Neural crest cell (in vitro differentiated cells): Measurements from ENCODE around the gene TPX2. TPM values are rescaled to one million over a fixed set of nuclear protein-coding genes. Genes with fewer than 3 reads are reported as not detected.

Source experiments
- DNase-seq: peaks from one replicate; pipeline ENCODE4 v3.0.0; 2021; ENCODE audit warnings: low read depth, mixed read lengths, low spot score
- H3K27ac Mint-ChIP-seq: one replicate; pipeline ENCODE4 v1.8.0; 2021; ENCODE audit warnings: mild to moderate bottlenecking, mixed read lengths; ENCODE audit not compliant: unreplicated experiment
- H3K27me3 Mint-ChIP-seq: 2 replicates; pipeline ENCODE4 v1.8.0; 2021; ENCODE audit warnings: low read depth, mild to moderate bottlenecking, mixed read lengths
- H3K36me3 Mint-ChIP-seq: 2 replicates; pipeline ENCODE4 v1.8.0; 2021; ENCODE audit warnings: low read depth, mild to moderate bottlenecking, mixed read lengths
- H3K4me1 Mint-ChIP-seq: 2 replicates; pipeline ENCODE4 v1.8.0; 2021; ENCODE audit warnings: mixed read lengths
- H3K4me3 Mint-ChIP-seq: one replicate; pipeline ENCODE4 v1.8.0; 2021; ENCODE audit warnings: mild to moderate bottlenecking, mixed read lengths
- H3K9me3 Mint-ChIP-seq: 2 replicates; pipeline ENCODE4 v1.8.0; 2021; ENCODE audit warnings: mixed read lengths
- CTCF ChIP-seq: fragments of 200-600 bp; sonication (generic); conservative IDR thresholded peaks from 2 replicates; pipeline ENCODE4 v1.5.0; 2021; ENCODE audit warnings: antibody characterized with exemption, mild to moderate bottlenecking
- total RNA-seq: library from RNA; stranded (reverse); gene quantifications from 2 replicates; pipeline ENCODE4 v1.2.1, GENCODE V29; 2021

TPX2 gene
- total RNA-seq, 1 donor from 2014 or later: 208 TPM

GRCh38 chr20:31693987-31694661, 45.0 kb upstream of the TPX2 start:
- no peak overlapping the region for H3K4me3 Mint-ChIP-seq
- H3K36me3 Mint-ChIP-seq: peaks cover 3% of the 10 kb centered on the region
- no peak overlapping the region for H3K27ac Mint-ChIP-seq
- H3K4me1 Mint-ChIP-seq: peaks cover 8% of the 10 kb centered on the region
- TF ChIP-seq CTCF: no peak
- H3K9me3 Mint-ChIP-seq: no peaks in the 10 kb centered on the region
- H3K27me3 Mint-ChIP-seq: no peaks in the 10 kb centered on the region
- DNase-seq: no peak

DNA sequence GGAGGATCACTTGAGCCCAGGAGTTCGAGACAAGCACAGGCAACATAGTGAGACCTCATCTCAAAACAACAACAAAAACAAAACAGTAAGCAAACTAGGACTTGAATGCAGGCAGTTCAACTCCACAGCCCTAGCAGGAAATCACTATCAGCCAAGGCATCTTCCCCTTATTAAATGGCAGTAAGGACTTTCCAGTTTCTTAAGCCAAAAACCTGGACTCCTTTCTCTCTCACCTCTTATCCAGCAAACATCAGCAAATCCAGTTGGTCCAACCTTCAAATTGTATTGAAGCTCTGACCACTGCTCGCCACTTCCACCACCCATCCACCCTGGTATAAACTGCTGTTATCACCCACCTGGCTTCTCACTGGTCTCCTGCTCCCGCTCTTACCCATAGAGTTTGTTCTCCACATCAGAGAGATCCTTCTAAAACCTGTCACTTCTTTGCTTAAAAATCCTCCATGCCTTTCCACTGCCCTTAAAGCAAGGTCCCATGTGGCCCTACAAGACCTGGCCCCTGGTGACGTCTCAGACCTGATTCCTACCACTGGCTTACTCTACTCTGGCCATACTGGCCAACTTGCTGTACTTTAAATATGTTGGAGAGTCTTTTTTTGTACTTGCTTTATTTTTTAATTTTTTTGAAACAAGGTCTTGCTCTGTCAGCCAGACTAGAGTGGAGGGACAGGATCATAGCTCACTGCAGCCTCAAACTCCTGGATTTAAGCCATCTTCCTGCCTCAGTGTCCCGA, 44.1 kb upstream of the TPX2 start:
- Mint-ChIP-seq H3K9me3 (no peaks in the 10 kb centered on the region), H3K36me3 (peaks cover 3% of the 10 kb centered on the region), H3K27me3 (no peaks in the 10 kb centered on the region), H3K4me3 (no peak overlapping the region), H3K27ac (no peak overlapping the region), H3K4me1 (peaks cover 8% of the 10 kb centered on the region)
- no peak for TF ChIP-seq CTCF
- DNase-seq: no peak

- Mint-ChIP-seq H3K9me3 (no peaks in the 10 kb centered on the region), H3K4me3 (no peak overlapping the region), H3K36me3 (no peaks in the 10 kb centered on the region), H3K27me3 (no peaks in the 10 kb centered on the region), H3K4me1 (peaks cover 8% of the 10 kb centered on the region), H3K27ac (peak overlapping the region; percentile 37)
- no peak for DNase-seq
- TF ChIP-seq CTCF: no peak
Observed at GRCh38 chr20:31695849-31696804, 43.0 kb upstream of the TPX2 start.

DNA sequence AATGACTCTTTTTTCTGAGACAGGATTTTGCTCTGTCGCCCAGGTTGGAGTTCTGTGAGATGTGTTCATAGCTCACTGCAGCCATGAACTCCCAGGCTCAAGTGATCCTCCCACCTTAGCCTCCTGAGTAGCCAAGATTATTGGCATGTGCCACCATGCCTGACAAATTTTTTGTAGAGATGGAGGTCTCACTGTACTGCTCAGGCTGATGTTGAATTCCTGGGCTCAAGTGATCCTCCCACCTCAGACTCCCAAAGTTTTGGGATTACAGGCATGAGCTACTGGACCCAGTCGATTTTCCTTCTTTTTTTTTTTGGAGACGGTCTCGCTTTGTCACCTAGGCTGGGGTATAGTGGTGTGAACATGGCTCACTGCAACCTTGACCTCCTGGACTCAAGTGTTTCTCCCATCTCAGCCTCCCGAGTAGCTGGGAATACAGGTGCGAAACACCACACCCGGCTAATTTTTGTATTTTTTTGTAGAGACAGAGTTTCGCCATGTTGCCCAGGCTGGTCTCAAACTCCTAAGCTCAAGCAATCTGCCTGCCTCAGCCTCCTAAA, 40.8 kb upstream of the TPX2 start:
- Mint-ChIP-seq H3K4me1 (no peaks in the 10 kb centered on the region), H3K27ac (peak overlapping the region; percentile 30), H3K4me3 (no peak overlapping the region), H3K27me3 (no peaks in the 10 kb centered on the region), H3K9me3 (no peaks in the 10 kb centered on the region), H3K36me3 (peaks cover 6% of the 10 kb centered on the region)
- no peak for TF ChIP-seq CTCF
- no peak for DNase-seq
